ENCODE measurements around the gene ADAMTS12. TPM values are rescaled to one million over a fixed set of nuclear protein-coding genes. Genes with fewer than 3 reads are reported as not detected.

The ADAMTS12 gene
- polyA plus RNA-seq, 4 donors, result 0.37 to 2.8 (median 0.54) TPM; not detected in 1

- no peak overlapping the region for H3K4me3 ChIP-seq (ENCODE audit: low read depth in 1 of 3, low read length in 3 of 3)
- WGBS, 3 donors, result 73 to 85% (median 80%) methylated on average over 8 of the region's 8 CpGs
- no peaks in the 10 kb centered on the region for H3K36me3 ChIP-seq (ENCODE audit: control insufficient read depth in 3 of 3, insufficient read depth in 2 of 3, low read depth in 1 of 3, low read length in 3 of 3)
- H3K27ac ChIP-seq (ENCODE audit: low read depth in 1 of 3, low read length in 2 of 3), result no peak overlapping the region
- no peak for FAIRE-seq
- no peaks in the 10 kb centered on the region for H3K27me3 ChIP-seq (ENCODE audit: control insufficient read depth in 3 of 3, insufficient read depth in 3 of 3, low read length in 3 of 3)
- H3K9me3 ChIP-seq (ENCODE audit: control insufficient read depth in 2 of 2, insufficient read depth in 1 of 2, low read depth in 1 of 2, low read length in 1 of 2), result no peaks in the 10 kb centered on the region
- DNase-seq, result no peak
- H3K4me1 ChIP-seq (ENCODE audit: control insufficient read depth in 3 of 3, insufficient read depth in 2 of 3, low read depth in 1 of 3, low read length in 2 of 3), result no peaks in the 10 kb centered on the region
Observed at GRCh38 chr5:33662722-33663427, 228.9 kb downstream of the ADAMTS12 start.

GRCh38 chr5:33659526-33660169 lies 232.1 kb downstream of the ADAMTS12 start:
- H3K9me3 ChIP-seq (ENCODE audit: control insufficient read depth in 2 of 2, insufficient read depth in 1 of 2, low read depth in 1 of 2, low read length in 1 of 2), result no peaks in the 10 kb centered on the region
- H3K4me3 ChIP-seq (ENCODE audit: low read depth in 1 of 3, low read length in 3 of 3), result no peak overlapping the region
- peaks cover 0 to under 1% (median 0%) of the 10 kb centered on the region in 3 donors for H3K4me1 ChIP-seq (ENCODE audit: control insufficient read depth in 3 of 3, insufficient read depth in 2 of 3, low read depth in 1 of 3, low read length in 2 of 3)
- FAIRE-seq, result no peak
- no peak for DNase-seq
- H3K27me3 ChIP-seq (ENCODE audit: control insufficient read depth in 3 of 3, insufficient read depth in 3 of 3, low read length in 3 of 3), result no peaks in the 10 kb centered on the region
- no peak overlapping the region for H3K27ac ChIP-seq (ENCODE audit: low read depth in 1 of 3, low read length in 2 of 3)
- 77 to 85% (median 81%) methylated on average over 2 of the region's 2 CpGs for WGBS, 3 donors
- H3K36me3 ChIP-seq (ENCODE audit: control insufficient read depth in 3 of 3, insufficient read depth in 2 of 3, low read depth in 1 of 3, low read length in 3 of 3), result no peaks in the 10 kb centered on the region

GRCh38 chr5:33657804-33658440 lies 233.9 kb downstream of the ADAMTS12 start:
- H3K4me1 ChIP-seq (ENCODE audit: control insufficient read depth in 3 of 3, insufficient read depth in 2 of 3, low read depth in 1 of 3, low read length in 2 of 3), result peaks cover 0 to 2% (median 2%) of the 10 kb centered on the region in 3 donors
- FAIRE-seq, result no peak

DNA sequence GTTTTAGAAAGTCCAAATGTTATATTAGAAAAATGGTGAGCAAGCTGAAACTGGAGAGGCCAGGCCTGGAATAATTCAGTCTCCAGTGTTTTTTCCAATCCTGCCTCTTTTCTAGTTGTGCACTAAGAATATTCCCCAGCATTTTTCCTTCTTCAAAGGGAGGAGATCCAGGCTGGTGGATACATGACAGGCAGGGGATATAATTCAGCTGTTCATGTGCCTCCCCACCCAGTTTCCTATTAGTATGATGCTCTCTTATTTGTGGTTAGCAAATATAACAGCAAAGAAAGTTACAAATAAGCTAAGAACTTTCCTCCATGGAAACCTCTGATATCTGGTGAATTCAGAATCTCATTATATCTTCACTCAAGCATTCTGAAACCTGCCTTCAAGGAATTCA lies 234.6 kb downstream of the ADAMTS12 start:
- Histone ChIP-seq H3K4me1 (ENCODE audit: control insufficient read depth in 3 of 3, insufficient read depth in 2 of 3, low read depth in 1 of 3, low read length in 2 of 3) (peaks cover 0 to 2% (median 2%) of the 10 kb centered on the region in 3 donors), H3K9me3 (ENCODE audit: control insufficient read depth in 2 of 2, insufficient read depth in 1 of 2, low read depth in 1 of 2, low read length in 1 of 2) (no peaks in the 10 kb centered on the region), H3K4me3 (ENCODE audit: low read depth in 1 of 3, low read length in 3 of 3) (no peak overlapping the region), H3K27ac (ENCODE audit: low read depth in 1 of 3, low read length in 2 of 3) (no peak overlapping the region), H3K36me3 (ENCODE audit: control insufficient read depth in 3 of 3, insufficient read depth in 2 of 3, low read depth in 1 of 3, low read length in 3 of 3) (no peaks in the 10 kb centered on the region), H3K27me3 (ENCODE audit: control insufficient read depth in 3 of 3, insufficient read depth in 3 of 3, low read length in 3 of 3) (no peaks in the 10 kb centered on the region)
- FAIRE-seq, result no peak
- DNase-seq, result no peak

More at GRCh38 chr5:33657804-33658440, 233.9 kb downstream of the ADAMTS12 start:
- H3K36me3 ChIP-seq (ENCODE audit: control insufficient read depth in 3 of 3, insufficient read depth in 2 of 3, low read depth in 1 of 3, low read length in 3 of 3), result no peaks in the 10 kb centered on the region
- no peak for DNase-seq
- H3K9me3 ChIP-seq (ENCODE audit: control insufficient read depth in 2 of 2, insufficient read depth in 1 of 2, low read depth in 1 of 2, low read length in 1 of 2), result no peaks in the 10 kb centered on the region
- H3K4me3 ChIP-seq (ENCODE audit: low read depth in 1 of 3, low read length in 3 of 3), result no peak overlapping the region
- H3K27ac ChIP-seq (ENCODE audit: low read depth in 1 of 3, low read length in 2 of 3), result no peak overlapping the region
- WGBS, 3 donors, result 84 to 92% (median 86%) methylated on average over 5 of the region's 5 CpGs
- no peaks in the 10 kb centered on the region for H3K27me3 ChIP-seq (ENCODE audit: control insufficient read depth in 3 of 3, insufficient read depth in 3 of 3, low read length in 3 of 3)

DNA sequence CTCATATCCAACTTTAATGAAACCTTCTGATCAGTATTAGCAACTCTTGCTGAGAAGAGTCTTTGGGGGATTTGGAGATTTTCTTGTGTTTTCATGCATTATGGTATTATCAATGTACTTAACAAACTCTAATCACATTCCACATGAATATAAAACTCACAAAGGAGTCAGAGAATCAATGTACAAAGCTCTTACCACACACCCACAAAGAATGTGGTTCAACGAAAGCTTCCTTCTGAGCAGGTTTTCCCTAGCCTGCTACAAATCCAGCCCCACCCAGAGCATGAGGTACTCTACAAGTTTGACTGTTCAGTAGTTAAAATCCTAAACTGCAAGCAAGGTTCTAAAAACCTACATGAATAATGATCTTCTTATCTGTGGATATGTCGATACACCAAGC lies 240.9 kb downstream of the ADAMTS12 start:
- Histone ChIP-seq H3K4me3 (ENCODE audit: low read depth in 1 of 3, low read length in 3 of 3) (no peak overlapping the region), H3K36me3 (ENCODE audit: control insufficient read depth in 3 of 3, insufficient read depth in 2 of 3, low read depth in 1 of 3, low read length in 3 of 3) (no peaks in the 10 kb centered on the region), H3K27me3 (ENCODE audit: control insufficient read depth in 3 of 3, insufficient read depth in 3 of 3, low read length in 3 of 3) (no peaks in the 10 kb centered on the region), H3K27ac (ENCODE audit: low read depth in 1 of 3, low read length in 2 of 3) (no peak overlapping the region), H3K9me3 (ENCODE audit: control insufficient read depth in 2 of 2, insufficient read depth in 1 of 2, low read depth in 1 of 2, low read length in 1 of 2) (no peaks in the 10 kb centered on the region), H3K4me1 (ENCODE audit: control insufficient read depth in 3 of 3, insufficient read depth in 2 of 3, low read depth in 1 of 3, low read length in 2 of 3) (peaks cover 0 to 2% (median 2%) of the 10 kb centered on the region in 3 donors)
- FAIRE-seq (no peak), DNase-seq (no peak)
- WGBS, 3 donors, result 57 to 76% (median 69%) methylated on average over 2 of the region's 2 CpGs

DNA sequence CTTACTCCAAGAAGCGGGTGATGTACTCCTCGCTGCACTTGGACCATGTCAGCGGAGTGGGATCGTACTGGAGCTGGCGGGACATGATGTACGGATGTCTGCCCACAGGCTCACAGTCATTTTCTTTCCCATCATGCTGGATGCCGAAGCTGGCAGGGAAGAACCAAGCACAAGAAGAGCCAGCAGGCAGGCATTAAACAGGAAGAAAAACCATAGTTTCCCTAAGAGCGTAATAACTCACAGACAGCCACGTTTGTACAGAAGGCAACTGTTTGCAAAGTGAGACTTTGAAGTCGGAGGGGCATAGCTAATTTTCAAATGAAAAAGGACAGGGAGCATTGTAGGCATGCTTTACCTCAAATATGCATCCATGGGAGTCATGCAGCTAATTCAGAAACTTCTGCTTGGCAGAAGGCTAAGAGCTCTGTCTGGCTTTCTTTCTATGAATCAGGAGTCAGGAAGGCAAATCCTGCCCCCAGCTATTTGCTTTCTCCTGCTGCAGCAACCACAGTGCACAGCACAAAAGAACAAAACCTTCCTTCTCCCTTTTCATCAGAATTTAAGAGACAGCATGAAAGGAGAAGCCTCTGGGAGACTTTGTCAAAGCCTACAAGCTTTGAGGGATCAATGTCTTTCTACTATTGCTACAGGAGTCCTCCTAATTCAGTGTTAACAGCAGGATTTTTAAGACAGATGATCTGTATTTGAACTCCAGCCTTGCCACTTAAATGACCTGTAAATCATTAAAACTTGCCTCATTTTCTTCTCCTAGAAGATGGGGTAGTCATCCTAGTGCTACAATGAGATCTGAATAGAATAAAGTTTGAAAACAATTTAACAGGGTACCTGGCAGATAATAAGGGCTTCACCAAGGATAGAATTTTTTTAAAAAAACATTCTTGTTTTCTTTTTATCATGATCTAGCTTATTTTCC lies 242.0 kb downstream of the ADAMTS12 start:
- H3K4me3 ChIP-seq (ENCODE audit: low read depth in 1 of 3, low read length in 3 of 3), result no peak overlapping the region
- DNase-seq (no peak), FAIRE-seq (no peak)
- H3K36me3 ChIP-seq (ENCODE audit: control insufficient read depth in 3 of 3, insufficient read depth in 2 of 3, low read depth in 1 of 3, low read length in 3 of 3), result no peaks in the 10 kb centered on the region
- no peak overlapping the region for H3K27ac ChIP-seq (ENCODE audit: low read depth in 1 of 3, low read length in 2 of 3)
- no peaks in the 10 kb centered on the region for H3K27me3 ChIP-seq (ENCODE audit: control insufficient read depth in 3 of 3, insufficient read depth in 3 of 3, low read length in 3 of 3)
- H3K9me3 ChIP-seq (ENCODE audit: control insufficient read depth in 2 of 2, insufficient read depth in 1 of 2, low read depth in 1 of 2, low read length in 1 of 2), result no peaks in the 10 kb centered on the region
- 82 to 84% (median 83%) methylated on average over 10 of the region's 10 CpGs for WGBS, 3 donors
- H3K4me1 ChIP-seq (ENCODE audit: control insufficient read depth in 3 of 3, insufficient read depth in 2 of 3, low read depth in 1 of 3, low read length in 2 of 3), result peaks cover 0 to 2% (median 2%) of the 10 kb centered on the region in 3 donors

- no peaks in the 10 kb centered on the region for H3K27me3 ChIP-seq (ENCODE audit: control insufficient read depth in 3 of 3, insufficient read depth in 3 of 3, low read length in 3 of 3)
- H3K4me1 ChIP-seq (ENCODE audit: control insufficient read depth in 3 of 3, insufficient read depth in 2 of 3, low read depth in 1 of 3, low read length in 2 of 3), result no peaks in the 10 kb centered on the region
- no peak overlapping the region for H3K4me3 ChIP-seq (ENCODE audit: low read depth in 1 of 3, low read length in 3 of 3)
- H3K27ac ChIP-seq (ENCODE audit: low read depth in 1 of 3, low read length in 2 of 3), result no peak overlapping the region
- WGBS, 3 donors, result 20 to 49% (median 31%) methylated on average over 12 of the region's 12 CpGs
- no peaks in the 10 kb centered on the region for H3K9me3 ChIP-seq (ENCODE audit: control insufficient read depth in 2 of 2, insufficient read depth in 1 of 2, low read depth in 1 of 2, low read length in 1 of 2)
- FAIRE-seq, result no peak
- no peaks in the 10 kb centered on the region for H3K36me3 ChIP-seq (ENCODE audit: control insufficient read depth in 3 of 3, insufficient read depth in 2 of 3, low read depth in 1 of 3, low read length in 3 of 3)
- peak in 1 of 2 donors; percentile 11 for DNase-seq
Observed at GRCh38 chr5:33641744-33642505, 249.9 kb downstream of the ADAMTS12 start.
